ENCODE data around the gene ADGRE3. TPM values are rescaled to one million over a fixed set of nuclear protein-coding genes. Genes with fewer than 3 reads are reported as not detected.

The ADGRE3 gene
- total RNA-seq, 1 donor from 2014 or later = 17.3 TPM

DNA sequence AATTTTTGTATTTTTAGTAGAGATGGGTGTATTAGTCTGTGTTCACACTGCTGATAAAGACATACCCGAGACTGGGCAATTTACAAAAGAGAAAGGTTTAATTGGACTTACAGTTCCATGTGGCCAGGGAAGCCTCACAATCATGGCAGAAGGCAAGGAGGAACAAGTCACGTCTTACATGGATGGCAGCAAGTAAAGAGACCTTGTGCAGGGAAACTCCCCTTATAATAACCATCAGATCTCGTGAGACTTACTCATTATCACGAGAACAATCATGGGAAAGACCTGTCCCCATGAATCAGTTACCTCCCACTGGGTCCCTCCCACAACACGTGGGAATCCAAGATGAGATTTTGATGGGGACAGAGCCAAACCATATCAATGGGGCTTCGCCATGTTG is 29.8 kb upstream of the ADGRE3 start:
- Histone ChIP-seq H3K4me3 (no peak overlapping the region), H3K4me1 (no peaks in the 10 kb centered on the region), H3K9me3 (no peaks in the 10 kb centered on the region), H3K36me3 (peaks cover 85% of the 10 kb centered on the region), H3K27me3 (no peaks in the 10 kb centered on the region), H3K27ac (no peak overlapping the region)
- TF ChIP-seq, protein P1, sequence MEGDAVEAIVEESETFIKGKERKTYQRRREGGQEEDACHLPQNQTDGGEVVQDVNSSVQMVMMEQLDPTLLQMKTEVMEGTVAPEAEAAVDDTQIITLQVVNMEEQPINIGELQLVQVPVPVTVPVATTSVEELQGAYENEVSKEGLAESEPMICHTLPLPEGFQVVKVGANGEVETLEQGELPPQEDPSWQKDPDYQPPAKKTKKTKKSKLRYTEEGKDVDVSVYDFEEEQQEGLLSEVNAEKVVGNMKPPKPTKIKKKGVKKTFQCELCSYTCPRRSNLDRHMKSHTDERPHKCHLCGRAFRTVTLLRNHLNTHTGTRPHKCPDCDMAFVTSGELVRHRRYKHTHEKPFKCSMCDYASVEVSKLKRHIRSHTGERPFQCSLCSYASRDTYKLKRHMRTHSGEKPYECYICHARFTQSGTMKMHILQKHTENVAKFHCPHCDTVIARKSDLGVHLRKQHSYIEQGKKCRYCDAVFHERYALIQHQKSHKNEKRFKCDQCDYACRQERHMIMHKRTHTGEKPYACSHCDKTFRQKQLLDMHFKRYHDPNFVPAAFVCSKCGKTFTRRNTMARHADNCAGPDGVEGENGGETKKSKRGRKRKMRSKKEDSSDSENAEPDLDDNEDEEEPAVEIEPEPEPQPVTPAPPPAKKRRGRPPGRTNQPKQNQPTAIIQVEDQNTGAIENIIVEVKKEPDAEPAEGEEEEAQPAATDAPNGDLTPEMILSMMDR (IDR thresholded peaks at IDR 0.05) = no peak
- intact Hi-C loops (cut with DNase I) = no loop called here
- DNase-seq = no peak
- ATAC-seq = no peak

DNA sequence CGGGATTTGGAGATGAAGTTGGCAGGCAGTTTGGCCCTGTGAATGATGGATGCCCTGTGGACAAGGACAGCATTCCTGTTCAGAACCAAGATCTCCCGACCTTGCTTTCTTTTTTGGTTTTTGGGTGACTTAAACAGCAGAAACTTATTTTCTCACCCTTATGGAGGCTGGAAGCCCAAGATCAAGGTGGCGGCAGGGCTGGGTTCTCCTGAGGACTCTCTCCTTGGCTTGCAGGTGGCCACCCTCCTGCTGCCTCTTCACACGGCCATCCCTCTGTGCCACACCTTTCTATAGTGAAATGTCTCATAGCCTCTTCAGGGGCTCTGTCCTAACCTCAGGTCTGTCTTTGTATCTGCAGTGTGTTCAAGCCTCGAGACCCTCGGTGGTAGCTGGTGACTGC is 29.2 kb upstream of the ADGRE3 start:
- peaks cover 85% of the 10 kb centered on the region for H3K36me3 ChIP-seq
- no peaks in the 10 kb centered on the region for H3K9me3 ChIP-seq
- no peak for DNase-seq
- intact Hi-C loops (cut with DNase I) = no loop called here
- H3K4me1 ChIP-seq = no peaks in the 10 kb centered on the region
- TF ChIP-seq, protein P1 (IDR thresholded peaks at IDR 0.05) = no peak
- no peak for ATAC-seq
- no peak overlapping the region for H3K4me3 ChIP-seq
- no peak overlapping the region for H3K27ac ChIP-seq
- H3K27me3 ChIP-seq = no peaks in the 10 kb centered on the region

DNA sequence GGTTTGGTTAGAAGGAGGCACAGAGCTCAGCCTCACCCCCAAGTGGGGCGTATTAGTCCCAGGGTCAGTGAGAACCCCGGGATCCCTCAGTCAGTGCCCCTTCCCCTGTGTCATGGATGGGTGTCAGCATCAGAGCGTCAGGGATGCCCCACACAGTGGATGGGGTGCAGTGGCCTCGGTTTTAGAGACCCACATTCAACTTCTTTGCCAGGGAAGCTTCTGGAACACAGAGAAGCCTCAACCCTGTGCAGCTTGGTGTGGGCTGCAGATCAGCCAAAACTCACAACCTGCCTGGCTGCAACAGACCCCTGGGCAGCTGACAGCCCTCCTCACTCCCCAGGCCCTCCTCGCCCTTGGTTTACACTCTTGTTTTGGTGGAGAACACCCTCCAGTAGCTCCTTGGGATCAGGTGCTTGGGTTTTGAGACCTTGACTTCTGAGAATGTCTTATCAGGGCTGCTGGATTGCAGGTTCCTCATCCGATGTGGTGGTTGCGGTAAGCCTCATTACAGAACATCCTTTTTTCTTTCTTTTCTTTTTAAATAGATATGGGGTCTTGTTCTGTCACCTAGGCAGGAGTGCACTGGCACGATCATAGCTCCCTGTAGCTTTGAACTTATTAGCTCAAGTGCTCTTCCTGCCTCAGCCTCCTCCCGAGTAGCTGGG is 26.2 kb upstream of the ADGRE3 start:
- ATAC-seq (no peak), DNase-seq (no peak)
- Histone ChIP-seq H3K4me3 (no peak overlapping the region), H3K36me3 (peaks cover 86% of the 10 kb centered on the region), H3K9me3 (no peaks in the 10 kb centered on the region), H3K27me3 (no peaks in the 10 kb centered on the region), H3K27ac (no peak overlapping the region), H3K4me1 (no peaks in the 10 kb centered on the region)
- intact Hi-C loops (cut with DNase I) = no loop called here
- TF ChIP-seq, protein P1 (IDR thresholded peaks at IDR 0.05) = no peak

DNA sequence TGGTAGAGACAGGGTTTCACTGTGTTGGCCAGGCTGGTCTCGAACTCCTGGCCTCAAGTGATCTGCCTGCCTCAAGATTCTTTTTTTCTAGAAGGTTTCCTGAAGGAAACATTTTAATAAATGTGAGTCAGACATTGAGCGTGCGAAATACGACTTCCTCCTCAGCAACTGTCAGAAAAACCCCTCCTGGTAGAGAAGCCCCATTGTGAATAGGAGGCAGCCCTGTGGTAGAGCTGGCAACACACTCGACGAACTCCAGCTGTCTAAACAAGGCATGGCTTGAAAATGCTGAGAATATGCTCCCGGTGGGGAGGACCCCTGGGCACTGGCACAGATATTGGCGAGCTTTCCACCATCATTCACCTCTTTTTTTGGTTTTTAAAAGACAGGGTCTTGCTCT is 25.0 kb upstream of the ADGRE3 start:
- no peaks in the 10 kb centered on the region for H3K9me3 ChIP-seq
- no peak for ATAC-seq
- H3K36me3 ChIP-seq = peaks cover 92% of the 10 kb centered on the region
- no peak overlapping the region for H3K4me3 ChIP-seq
- intact Hi-C loops (cut with DNase I) = no loop called here
- no peak overlapping the region for H3K27ac ChIP-seq
- TF ChIP-seq, protein P1 (IDR thresholded peaks at IDR 0.05) = no peak
- H3K27me3 ChIP-seq = no peaks in the 10 kb centered on the region
- DNase-seq = no peak
- H3K4me1 ChIP-seq = no peaks in the 10 kb centered on the region

DNA sequence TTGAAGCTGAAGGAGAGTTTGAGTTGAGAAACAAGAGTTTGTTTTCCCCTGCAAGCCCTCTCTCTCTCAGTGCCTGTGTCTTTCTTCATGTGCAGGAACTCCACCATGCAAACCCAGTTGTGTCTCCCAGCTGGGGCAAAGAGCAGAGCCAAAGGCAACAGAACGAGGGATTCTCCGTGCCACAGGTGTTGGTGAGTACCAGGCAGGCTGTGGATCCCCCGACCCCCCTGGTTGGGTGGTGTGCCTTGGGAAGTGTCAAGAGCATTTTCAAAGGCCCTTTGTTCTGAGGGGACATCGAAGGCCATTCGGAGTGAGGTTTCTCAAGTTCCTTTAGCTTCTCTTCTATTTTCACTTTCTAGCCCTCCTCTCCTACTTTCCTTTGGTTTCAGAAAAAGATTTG is 20.8 kb upstream of the ADGRE3 start:
- H3K36me3 ChIP-seq = peaks cover 67% of the 10 kb centered on the region
- ATAC-seq = no peak
- H3K9me3 ChIP-seq = no peaks in the 10 kb centered on the region
- TF ChIP-seq, protein P1 (IDR thresholded peaks at IDR 0.05) = no peak
- intact Hi-C loops (cut with DNase I) = no loop called here
- H3K27me3 ChIP-seq = no peaks in the 10 kb centered on the region
- DNase-seq = no peak
- peaks cover 3% of the 10 kb centered on the region for H3K4me1 ChIP-seq
- H3K4me3 ChIP-seq = no peak overlapping the region
- no peak overlapping the region for H3K27ac ChIP-seq

All from upper lobe of right lung (tissue), 1 donor.